Mucosa of rectum (tissue), 2 donors: ENCODE measurements around the gene MRAP2.
A peak's percentile ranks its signal among the peaks of the same experiment; 100 is the strongest.
"Not testable (repeated sequence)": the region's sequence is repeated elsewhere in the genome, so short reads cannot be mapped to it uniquely, and the experiment has no call there.

Experiments used
- H3K27ac ChIP-seq, 2 donors: one replicate each; pipeline ENCODE4 v1.7.0; 2013; ENCODE audit warnings: inconsistent platforms in 2 of 2, low read depth in 2 of 2, low read length in 2 of 2
- H3K27me3 ChIP-seq, 2 donors: one replicate each; pipeline ENCODE4 v1.7.0; 2013; ENCODE audit warnings: low read length in 2 of 2; ENCODE audit not compliant: control insufficient read depth in 2 of 2, insufficient read depth in 2 of 2
- H3K36me3 ChIP-seq, 2 donors: one replicate each; pipeline ENCODE4 v1.7.0; 2013; ENCODE audit warnings: low read length in 2 of 2; ENCODE audit not compliant: control insufficient read depth in 2 of 2, insufficient read depth in 2 of 2
- H3K4me1 ChIP-seq, 2 donors: one replicate each; pipeline ENCODE4 v1.7.0; 2013; ENCODE audit warnings: low read length in 2 of 2, mild to moderate bottlenecking in 1 of 2; ENCODE audit not compliant: control insufficient read depth in 2 of 2, insufficient read depth in 2 of 2
- H3K4me3 ChIP-seq, 2 donors: one replicate each; pipeline ENCODE4 v1.7.0; 2013; ENCODE audit warnings: low read length in 2 of 2
- H3K9ac ChIP-seq, 2 donors: one replicate each; pipeline ENCODE4 v1.7.0; 2013; ENCODE audit warnings: low read length in 2 of 2, low read depth in 1 of 2, mild to moderate bottlenecking in 1 of 2
- H3K9me3 ChIP-seq, 2 donors: one replicate each; pipeline ENCODE4 v1.7.0; 2013; ENCODE audit warnings: low read length in 2 of 2; ENCODE audit not compliant: control insufficient read depth in 2 of 2
- donor health status: healthy.
- donor health status: Normal muscosa, but diverticular disease.

The MRAP2 gene

GRCh38 chr6:84089081-84089480 is 55.5 kb downstream of the MRAP2 start:
- H3K4me3 ChIP-seq = no peak overlapping the region
- H3K9ac ChIP-seq = no peak overlapping the region
- H3K27me3 ChIP-seq = no peaks in the 10 kb centered on the region
- H3K9me3 ChIP-seq = no peaks in the 10 kb centered on the region
- H3K4me1 ChIP-seq = no peaks in the 10 kb centered on the region
- no peak overlapping the region for H3K27ac ChIP-seq
- H3K36me3 ChIP-seq = no peaks in the 10 kb centered on the region

GRCh38 chr6:84089552-84089951 is 56.0 kb downstream of the MRAP2 start:
- Histone ChIP-seq H3K9ac (no peak overlapping the region), H3K4me1 (no peaks in the 10 kb centered on the region), H3K27me3 (no peaks in the 10 kb centered on the region), H3K36me3 (no peaks in the 10 kb centered on the region), H3K9me3 (no peaks in the 10 kb centered on the region), H3K27ac (no peak overlapping the region), H3K4me3 (no peak overlapping the region)

GRCh38 chr6:84093441-84094435 is 60.2 kb downstream of the MRAP2 start:
- Histone ChIP-seq H3K9me3 (no peaks in the 10 kb centered on the region), H3K9ac (no peak overlapping the region), H3K4me3 (no peak overlapping the region), H3K27ac (peak overlapping the region in 1 of 2 donors; percentile 52), H3K4me1 (no peaks in the 10 kb centered on the region), H3K27me3 (no peaks in the 10 kb centered on the region), H3K36me3 (no peaks in the 10 kb centered on the region)

- no peak overlapping the region for H3K4me3 ChIP-seq
- no peaks in the 10 kb centered on the region for H3K4me1 ChIP-seq
- no peaks in the 10 kb centered on the region for H3K36me3 ChIP-seq
- no peak overlapping the region for H3K9ac ChIP-seq
- H3K9me3 ChIP-seq = no peaks in the 10 kb centered on the region
- no peak overlapping the region for H3K27ac ChIP-seq
- no peaks in the 10 kb centered on the region for H3K27me3 ChIP-seq
These were observed 61.6 kb downstream of the MRAP2 start for GRCh38 chr6:84095156-84095555.

- Histone ChIP-seq H3K27me3 (no peaks in the 10 kb centered on the region), H3K36me3 (no peaks in the 10 kb centered on the region), H3K4me3 (no peak overlapping the region), H3K9me3 (no peaks in the 10 kb centered on the region), H3K9ac (no peak overlapping the region), H3K4me1 (no peaks in the 10 kb centered on the region), H3K27ac (no peak overlapping the region)
These were observed 69.5 kb downstream of the MRAP2 start for GRCh38 chr6:84103029-84103428.

GRCh38 chr6:84105215-84105924 is 71.8 kb downstream of the MRAP2 start:
- H3K27ac ChIP-seq, H3K4me3 ChIP-seq, H3K36me3 ChIP-seq, H3K9me3 ChIP-seq, H3K4me1 ChIP-seq, H3K27me3 ChIP-seq, H3K9ac ChIP-seq: not testable (repeated sequence)

GRCh38 chr6:84107495-84107894 is 73.9 kb downstream of the MRAP2 start:
- H3K27ac ChIP-seq = no peak overlapping the region
- no peaks in the 10 kb centered on the region for H3K27me3 ChIP-seq
- H3K9ac ChIP-seq = no peak overlapping the region
- H3K9me3 ChIP-seq = no peaks in the 10 kb centered on the region
- no peak overlapping the region for H3K4me3 ChIP-seq
- no peaks in the 10 kb centered on the region for H3K36me3 ChIP-seq
- H3K4me1 ChIP-seq = no peaks in the 10 kb centered on the region

GRCh38 chr6:84111351-84111750 is 77.8 kb downstream of the MRAP2 start:
- H3K27me3 ChIP-seq, H3K4me1 ChIP-seq, H3K36me3 ChIP-seq, H3K27ac ChIP-seq, H3K4me3 ChIP-seq, H3K9me3 ChIP-seq, H3K9ac ChIP-seq: not testable (repeated sequence)

GRCh38 chr6:84114933-84115594 is 81.5 kb downstream of the MRAP2 start:
- H3K27ac ChIP-seq, H3K9me3 ChIP-seq, H3K36me3 ChIP-seq, H3K4me3 ChIP-seq, H3K4me1 ChIP-seq, H3K27me3 ChIP-seq, H3K9ac ChIP-seq: not testable (repeated sequence)

- no peaks in the 10 kb centered on the region for H3K9me3 ChIP-seq
- H3K4me3 ChIP-seq = no peak overlapping the region
- no peaks in the 10 kb centered on the region for H3K27me3 ChIP-seq
- no peaks in the 10 kb centered on the region for H3K4me1 ChIP-seq
- H3K36me3 ChIP-seq = no peaks in the 10 kb centered on the region
- no peak overlapping the region for H3K9ac ChIP-seq
- no peak overlapping the region for H3K27ac ChIP-seq
These were observed 84.6 kb downstream of the MRAP2 start for GRCh38 chr6:84118191-84118590.
